Fibroblast of skin of left biceps (primary cell): ENCODE data around the gene SMIM13.

Source experiments
- DNase-seq, 2 experiments: peaks; one replicate each; pipeline ENCODE4 v3.0.0-alpha.2; 2013; ENCODE audit warnings: low read depth in 2 of 2

Gene SMIM13

GRCh38 chr6:11093626-11094410 is at the start of gene SMIM13:
Gene SMIM13 (plus strand): TSS chr6:11093834. CDS start chr6:11094314, 480 bp downstream.
- DNase-seq, result peak; percentile 92

- no peak for DNase-seq
Measured at GRCh38 chr6:11043961-11044711, 49.5 kb upstream of the SMIM13 start, which contains the start of gene ELOVL2. Gene ELOVL2 (minus strand): TSS chr6:11044305. CDS start chr6:11044230, 75 bp downstream.

GRCh38 chr6:11044712-11045167 is 48.9 kb upstream of the SMIM13 start:
- DNase-seq, result no peak

- DNase-seq, result no peak
Measured at GRCh38 chr6:11050731-11051130, 42.9 kb upstream of the SMIM13 start.

- no peak for DNase-seq
Measured at GRCh38 chr6:11053307-11053706, 40.3 kb upstream of the SMIM13 start.

- DNase-seq, result no peak
Measured at GRCh38 chr6:11054722-11055121, 38.9 kb upstream of the SMIM13 start.

GRCh38 chr6:11055127-11055627 is 38.5 kb upstream of the SMIM13 start:
- no peak for DNase-seq

GRCh38 chr6:11056871-11057270 is 36.8 kb upstream of the SMIM13 start:
- DNase-seq, result no peak

GRCh38 chr6:11058406-11058805 is 35.2 kb upstream of the SMIM13 start:
- no peak for DNase-seq

GRCh38 chr6:11062083-11062482 is 31.6 kb upstream of the SMIM13 start:
- no peak for DNase-seq

GRCh38 chr6:11062715-11063114 is 30.9 kb upstream of the SMIM13 start:
- no peak for DNase-seq

- no peak for DNase-seq
Measured at GRCh38 chr6:11064836-11065235, 28.8 kb upstream of the SMIM13 start.

- no peak for DNase-seq
Measured at GRCh38 chr6:11065436-11066202, 28.0 kb upstream of the SMIM13 start.

- DNase-seq, result no peak
Measured at GRCh38 chr6:11066505-11067347, 26.9 kb upstream of the SMIM13 start.

GRCh38 chr6:11067348-11067747 is 26.3 kb upstream of the SMIM13 start:
- no peak for DNase-seq

GRCh38 chr6:11069760-11070159 is 23.9 kb upstream of the SMIM13 start:
- DNase-seq, result no peak

GRCh38 chr6:11072101-11072500 is 21.5 kb upstream of the SMIM13 start:
- DNase-seq, result no peak

GRCh38 chr6:11076540-11076939 is 17.1 kb upstream of the SMIM13 start:
- DNase-seq, result no peak

- DNase-seq, result no peak
Measured at GRCh38 chr6:11078266-11078665, 15.4 kb upstream of the SMIM13 start.

- DNase-seq, result no peak
Measured at GRCh38 chr6:11080296-11080695, 13.3 kb upstream of the SMIM13 start.

GRCh38 chr6:11083491-11083890 is 10.1 kb upstream of the SMIM13 start:
- no peak for DNase-seq
